B cell (primary cell): ENCODE data around the gene ABCA4.

Experiments
- EZH2 ChIP-seq: IDR thresholded peaks from 2 replicates; pipeline ENCODE4 v1.6.1; 2012; ENCODE audit warnings: borderline replicate concordance, low read depth, mild to moderate bottlenecking, moderate library complexity, low read length; ENCODE audit not compliant: insufficient read depth, poor library complexity, severe bottlenecking
- TF ChIP-seq, protein P1 (sequence below): fragments of 200-600 bp; IDR thresholded peaks from one replicate; pipeline ENCODE4 v1.8.0; 2022; ENCODE audit warnings: antibody characterized with exemption, mild to moderate bottlenecking

DNA sequence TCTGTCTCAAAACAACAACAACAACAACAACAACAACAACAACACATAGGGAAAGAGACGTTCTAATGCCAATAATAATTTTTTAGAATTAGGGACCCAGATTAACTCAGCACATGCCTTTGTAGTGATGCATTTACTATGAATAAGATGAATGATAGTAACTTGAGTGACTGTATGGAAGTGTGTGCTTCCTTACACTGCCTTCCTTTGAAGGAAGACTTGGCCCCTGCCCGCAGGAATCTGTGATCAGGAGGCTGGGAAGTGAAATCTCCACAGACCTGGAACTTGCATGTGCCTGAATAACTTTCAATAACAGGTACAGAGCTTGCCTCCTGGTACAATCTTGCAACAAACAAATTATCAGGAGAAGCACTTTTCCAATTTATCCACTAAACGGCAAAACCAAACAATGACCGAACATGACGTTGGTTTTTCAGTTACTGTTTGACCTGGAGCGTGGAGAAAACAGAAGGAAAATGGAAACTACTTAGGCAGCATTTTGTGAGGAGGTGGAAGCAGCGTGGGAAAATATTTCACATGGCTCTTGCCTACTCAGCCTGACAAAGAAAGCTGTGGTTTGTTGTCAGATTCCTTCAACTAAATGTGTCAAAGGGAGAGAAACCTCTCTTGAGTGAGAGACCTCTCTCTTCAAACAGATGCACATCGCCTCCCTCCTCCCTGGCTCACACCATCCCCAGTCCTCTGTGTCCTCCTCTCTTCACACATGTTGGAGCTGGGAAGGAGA, 10.1 kb upstream of the ABCA4 start:
- TF ChIP-seq, protein P1, sequence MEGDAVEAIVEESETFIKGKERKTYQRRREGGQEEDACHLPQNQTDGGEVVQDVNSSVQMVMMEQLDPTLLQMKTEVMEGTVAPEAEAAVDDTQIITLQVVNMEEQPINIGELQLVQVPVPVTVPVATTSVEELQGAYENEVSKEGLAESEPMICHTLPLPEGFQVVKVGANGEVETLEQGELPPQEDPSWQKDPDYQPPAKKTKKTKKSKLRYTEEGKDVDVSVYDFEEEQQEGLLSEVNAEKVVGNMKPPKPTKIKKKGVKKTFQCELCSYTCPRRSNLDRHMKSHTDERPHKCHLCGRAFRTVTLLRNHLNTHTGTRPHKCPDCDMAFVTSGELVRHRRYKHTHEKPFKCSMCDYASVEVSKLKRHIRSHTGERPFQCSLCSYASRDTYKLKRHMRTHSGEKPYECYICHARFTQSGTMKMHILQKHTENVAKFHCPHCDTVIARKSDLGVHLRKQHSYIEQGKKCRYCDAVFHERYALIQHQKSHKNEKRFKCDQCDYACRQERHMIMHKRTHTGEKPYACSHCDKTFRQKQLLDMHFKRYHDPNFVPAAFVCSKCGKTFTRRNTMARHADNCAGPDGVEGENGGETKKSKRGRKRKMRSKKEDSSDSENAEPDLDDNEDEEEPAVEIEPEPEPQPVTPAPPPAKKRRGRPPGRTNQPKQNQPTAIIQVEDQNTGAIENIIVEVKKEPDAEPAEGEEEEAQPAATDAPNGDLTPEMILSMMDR: no peak
- no peak for TF ChIP-seq EZH2
